GM21526 (cell line): ENCODE results near the gene UBD.

Source experiments
- ATAC-seq: cut with Tn5 transposase; IDR thresholded peaks from one replicate; pipeline ENCODE4 v1.9.1; 2021; ENCODE audit warnings: moderate library complexity; ENCODE audit not compliant: unreplicated experiment, low FRiP score

The UBD gene

DNA sequence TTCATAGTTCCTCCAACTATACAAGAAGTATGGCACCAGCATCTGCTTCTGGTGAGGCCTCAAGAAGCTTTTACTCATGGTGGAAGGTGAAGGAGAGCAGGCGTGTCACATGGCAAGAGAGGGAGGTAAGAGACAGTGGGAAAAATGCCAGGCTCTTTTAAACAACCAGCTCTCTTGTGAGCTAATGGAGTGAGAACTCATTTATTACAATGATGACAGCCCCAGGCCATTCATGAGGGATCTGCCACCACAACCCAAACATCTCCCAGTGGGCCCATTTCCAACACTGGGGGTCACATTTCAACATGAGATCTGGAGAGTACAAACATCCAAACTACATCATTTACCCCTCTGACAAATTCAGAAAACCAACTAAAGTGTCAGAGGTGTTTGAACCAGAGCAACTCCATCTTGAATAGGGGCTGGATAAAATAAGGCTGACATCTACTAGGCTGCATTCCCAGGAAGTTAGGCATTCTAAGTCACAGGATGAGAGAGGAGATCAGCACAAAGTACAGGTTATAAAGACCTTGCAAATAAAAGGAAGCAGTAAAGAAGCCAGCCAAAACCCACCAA, 2.2 kb upstream of the UBD start:
- ATAC-seq, result no peak

DNA sequence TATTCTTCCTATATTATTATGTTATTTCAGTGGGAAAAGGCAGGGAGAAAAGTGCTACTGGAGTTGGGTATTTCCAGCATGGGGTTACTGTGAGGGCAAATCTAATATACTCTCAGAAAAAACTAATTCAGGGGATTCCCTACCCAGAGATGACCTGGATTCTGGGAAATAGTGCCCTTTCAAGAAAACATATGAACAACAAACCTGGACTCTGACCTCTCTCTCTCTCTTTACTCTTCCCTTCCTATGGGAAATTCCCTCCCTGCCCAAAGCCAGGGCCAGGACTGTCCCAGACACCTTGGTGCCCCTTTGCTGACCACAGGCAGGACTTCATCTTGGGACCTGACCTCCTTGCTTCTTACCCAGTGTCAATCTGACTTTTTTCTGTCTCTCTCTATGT, 1.6 kb upstream of the UBD start:
- no peak for ATAC-seq

DNA sequence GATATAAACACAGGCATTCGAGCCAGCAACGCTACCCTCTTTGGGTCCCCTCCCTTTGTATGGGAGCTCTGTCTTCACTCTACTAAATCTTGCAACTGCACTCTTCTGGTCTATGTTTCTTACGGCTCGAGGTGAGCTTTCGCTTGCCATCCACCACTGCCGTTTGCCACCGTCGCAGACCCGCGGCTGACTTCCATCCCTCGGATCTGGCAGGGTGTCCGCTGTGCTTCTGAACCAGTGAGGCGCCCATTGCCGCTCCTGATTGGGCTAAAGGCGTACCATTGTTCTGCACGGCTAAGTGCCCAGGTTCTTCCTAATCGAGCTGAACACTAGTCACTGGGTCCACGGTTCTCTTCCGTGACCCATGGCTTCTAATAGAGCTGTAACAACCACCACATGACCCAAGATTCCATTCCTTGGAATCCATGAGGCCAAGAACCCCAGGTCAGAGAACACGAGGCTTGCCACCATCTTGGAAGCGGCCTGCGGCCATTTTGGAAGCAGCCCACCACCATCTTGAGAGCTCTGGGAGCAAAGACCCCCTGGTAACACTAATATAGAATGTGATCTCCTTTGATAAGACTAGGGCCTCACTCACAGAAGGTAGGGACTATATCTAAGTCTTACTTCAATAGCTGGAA, 973 bp downstream of the UBD start:
- ATAC-seq, result no peak

- no peak for ATAC-seq
Observed at GRCh38 chr6:29557320-29557719, 2.2 kb downstream of the UBD start.

DNA sequence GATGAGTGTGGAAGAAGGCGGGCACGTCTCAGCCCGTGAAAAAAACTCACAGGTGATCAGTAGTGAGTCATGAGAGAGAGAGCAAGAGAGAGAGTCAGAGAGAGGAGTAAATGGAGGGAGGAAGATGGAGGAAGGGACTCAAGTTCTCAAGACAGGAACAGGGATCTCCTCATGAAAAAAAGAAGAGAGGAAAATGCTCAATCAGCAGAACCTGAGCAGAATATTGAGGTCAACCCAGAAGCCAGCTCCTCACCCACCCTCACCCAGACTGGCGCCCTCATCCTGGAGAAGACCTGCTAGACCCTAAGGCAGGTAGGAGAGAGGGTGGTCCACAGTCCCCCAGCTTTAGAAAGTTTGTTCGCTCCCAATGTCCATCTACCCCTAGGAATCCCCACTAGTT, 4.8 kb downstream of the UBD start:
- ATAC-seq, result no peak

DNA sequence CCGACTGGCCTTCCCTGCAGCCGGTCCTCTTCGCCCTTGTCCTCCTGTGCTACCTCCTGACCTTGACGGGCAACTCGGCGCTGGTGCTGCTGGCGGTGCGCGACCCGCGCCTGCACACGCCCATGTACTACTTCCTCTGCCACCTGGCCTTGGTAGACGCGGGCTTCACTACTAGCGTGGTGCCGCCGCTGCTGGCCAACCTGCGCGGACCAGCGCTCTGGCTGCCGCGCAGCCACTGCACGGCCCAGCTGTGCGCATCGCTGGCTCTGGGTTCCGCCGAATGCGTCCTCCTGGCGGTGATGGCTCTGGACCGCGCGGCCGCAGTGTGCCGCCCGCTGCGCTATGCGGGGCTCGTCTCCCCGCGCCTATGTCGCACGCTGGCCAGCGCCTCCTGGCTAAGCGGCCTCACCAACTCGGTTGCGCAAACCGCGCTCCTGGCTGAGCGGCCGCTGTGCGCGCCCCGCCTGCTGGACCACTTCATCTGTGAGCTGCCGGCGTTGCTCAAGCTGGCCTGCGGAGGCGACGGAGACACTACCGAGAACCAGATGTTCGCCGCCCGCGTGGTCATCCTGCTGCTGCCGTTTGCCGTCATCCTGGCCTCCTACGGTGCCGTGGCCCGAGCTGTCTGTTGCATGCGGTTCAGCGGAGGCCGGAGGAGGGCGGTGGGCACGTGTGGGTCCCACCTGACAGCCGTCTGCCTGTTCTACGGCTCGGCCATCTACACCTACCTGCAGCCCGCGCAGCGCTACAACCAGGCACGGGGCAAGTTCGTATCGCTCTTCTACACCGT, 6.1 kb downstream of the UBD start:
- ATAC-seq, result no peak

DNA sequence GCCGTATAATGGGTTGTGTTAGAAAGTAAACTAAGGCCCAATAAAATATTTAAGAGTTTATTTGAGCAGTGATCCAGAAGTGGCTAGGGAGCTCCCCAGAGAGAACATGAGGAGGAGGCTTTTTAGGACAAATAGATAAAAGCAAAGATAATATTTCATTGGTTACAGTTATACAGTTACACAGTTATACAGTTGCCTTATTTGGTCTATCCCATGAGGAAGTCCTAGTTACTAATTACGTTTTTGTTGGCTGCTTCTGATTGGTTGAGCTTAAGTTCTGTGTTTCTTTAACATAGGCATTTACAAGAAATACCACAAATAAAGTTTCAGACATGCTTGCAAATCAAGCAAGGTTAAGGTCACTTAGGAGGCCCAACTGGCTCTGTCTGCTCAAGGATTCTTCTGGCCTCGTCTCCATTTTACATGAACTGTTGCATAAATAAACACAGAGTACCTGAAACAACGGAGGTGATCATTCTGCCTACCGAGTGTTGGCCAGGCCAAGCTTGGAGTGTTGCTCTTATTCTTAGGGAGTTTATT, 7.0 kb downstream of the UBD start:
- peak; percentile 90 for ATAC-seq

DNA sequence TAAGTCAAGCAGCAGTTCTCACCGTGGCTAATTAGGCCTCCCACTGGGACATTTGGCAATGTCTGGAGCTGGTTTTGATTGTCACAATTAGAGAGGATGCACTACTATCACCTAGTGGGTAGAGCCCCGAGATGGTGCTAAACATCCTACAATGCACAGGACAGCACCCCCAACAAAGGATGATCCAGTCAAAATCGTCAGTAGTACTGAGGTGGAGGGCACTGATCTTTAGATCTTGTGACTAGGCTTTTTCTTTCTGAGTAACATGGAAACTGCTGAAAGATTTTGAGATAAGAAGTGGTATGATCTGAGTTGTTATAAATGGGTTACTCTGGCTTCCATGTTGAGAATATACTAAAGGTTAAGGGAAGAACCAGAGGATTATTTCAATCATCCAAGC, 12.0 kb downstream of the UBD start:
- ATAC-seq, result no peak

GRCh38 chr6:29537714-29538403, 21.7 kb downstream of the UBD start:
- ATAC-seq, result no peak

DNA sequence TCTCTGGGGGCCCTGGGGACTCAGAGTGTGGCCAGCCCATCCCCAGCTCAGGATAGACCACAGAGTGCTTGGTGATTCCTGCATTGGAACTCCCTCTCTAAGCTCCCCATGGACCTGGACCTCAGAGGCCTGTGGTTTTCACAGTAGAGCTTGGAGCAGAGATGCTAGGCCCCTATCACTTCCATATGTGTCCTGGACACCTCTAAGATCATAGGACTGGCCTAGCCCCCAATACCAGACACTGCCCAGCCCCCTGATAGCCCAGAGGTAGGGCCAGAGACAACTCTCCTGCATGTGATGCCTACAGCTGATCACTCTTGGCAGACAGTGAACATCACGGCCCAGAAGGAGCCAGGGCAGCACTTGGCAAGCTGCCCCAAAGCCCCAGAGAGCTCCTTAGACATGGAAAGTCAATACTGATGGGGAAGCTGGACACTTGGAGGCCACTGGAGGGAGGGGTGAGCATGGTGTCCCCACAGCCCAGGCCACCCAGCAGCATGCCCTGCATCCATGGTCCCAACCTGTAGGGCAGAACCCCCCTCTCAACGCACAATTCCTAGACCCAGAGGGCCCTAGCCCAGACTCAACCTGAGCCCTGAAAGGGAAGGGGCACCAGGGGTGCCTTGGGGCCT, 27.1 kb downstream of the UBD start:
- no peak for ATAC-seq

- ATAC-seq, result no peak
Observed at GRCh38 chr6:29531668-29532067, 27.9 kb downstream of the UBD start.

GRCh38 chr6:29530671-29531310, 28.7 kb downstream of the UBD start:
- ATAC-seq, result no peak

DNA sequence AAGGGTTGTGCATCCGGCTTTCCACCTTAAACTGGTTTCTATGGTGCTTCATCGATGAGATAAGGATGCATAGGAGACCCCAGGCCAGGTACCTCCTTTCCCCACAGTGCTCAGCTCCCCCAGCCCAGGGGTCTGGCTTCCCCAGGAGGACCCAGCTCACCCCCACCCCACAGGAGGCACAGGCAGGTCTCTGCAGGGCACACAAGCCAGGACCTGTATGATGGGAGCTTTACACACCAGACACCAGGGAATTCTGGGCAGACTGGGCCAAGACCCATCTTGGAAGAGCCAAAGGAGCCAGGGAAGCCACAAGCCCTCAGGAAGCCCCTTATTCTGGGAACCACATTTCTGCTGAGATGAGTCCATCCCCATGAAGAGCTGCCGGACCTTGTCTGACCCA, 29.6 kb downstream of the UBD start:
- no peak for ATAC-seq

- no peak for ATAC-seq
Observed at GRCh38 chr6:29528988-29529560, 30.5 kb downstream of the UBD start.

GRCh38 chr6:29528300-29528931, 31.1 kb downstream of the UBD start:
- no peak for ATAC-seq

DNA sequence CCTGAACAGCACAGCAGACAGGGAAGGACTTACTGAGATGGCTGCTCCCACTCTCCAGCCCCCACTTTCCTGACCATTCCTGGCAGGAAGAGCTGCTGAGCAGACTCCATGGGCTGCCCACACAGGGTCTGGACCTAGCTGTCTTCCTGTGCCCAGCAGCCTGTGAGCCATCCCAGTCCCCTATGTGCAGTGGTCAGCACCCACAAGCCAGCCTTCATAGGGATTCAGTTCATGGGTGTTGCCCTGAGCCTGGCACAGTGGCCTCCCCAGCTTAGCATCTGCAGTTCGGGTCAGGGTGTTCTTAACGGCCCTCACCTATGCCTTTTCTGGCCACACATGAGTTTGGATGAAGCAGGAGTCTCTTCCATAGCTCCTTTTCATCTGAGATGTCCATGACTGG, 32.0 kb downstream of the UBD start:
- ATAC-seq, result no peak

GRCh38 chr6:29527126-29527525, 32.4 kb downstream of the UBD start:
- no peak for ATAC-seq

DNA sequence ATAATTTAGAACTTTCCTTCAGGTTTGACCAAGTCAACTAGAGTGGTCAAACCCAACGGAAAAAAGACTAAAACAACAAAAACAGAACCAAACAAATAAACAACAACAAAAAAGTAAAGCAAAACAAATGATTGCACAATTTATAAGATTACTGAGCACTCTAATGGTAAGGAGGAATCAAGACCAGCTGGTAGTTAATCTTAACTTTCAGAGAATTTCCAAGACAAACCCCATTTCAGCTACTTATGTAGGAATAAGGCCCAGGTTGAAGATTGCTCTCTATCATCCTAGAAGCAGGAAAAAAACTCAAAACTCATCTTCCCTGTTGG, 34.3 kb downstream of the UBD start:
- ATAC-seq, result no peak

- ATAC-seq, result no peak
Observed at GRCh38 chr6:29524444-29525310, 34.9 kb downstream of the UBD start.
